ENCODE data around the gene EIF5B.

EIF5B gene

DNA sequence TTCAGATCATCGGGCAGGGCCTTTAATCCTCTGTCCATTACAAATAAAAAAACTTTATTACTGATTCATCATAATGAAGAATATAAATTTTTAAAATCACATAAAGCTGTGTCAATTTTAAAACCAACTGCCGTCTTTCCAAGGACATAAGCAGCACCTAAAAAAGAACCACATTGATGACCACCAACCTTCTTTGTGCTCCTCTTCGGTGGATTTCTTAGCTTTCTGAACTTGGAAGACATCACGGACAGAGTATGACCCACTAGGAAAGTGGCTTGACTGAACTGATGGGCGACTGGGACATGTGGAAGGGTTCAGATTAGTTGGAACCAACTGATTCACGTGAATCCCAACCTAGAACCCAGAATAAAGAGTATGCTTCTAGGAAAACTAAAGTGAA lies 68.9 kb downstream of the EIF5B start:
- DNase-seq (ENCODE audit: low spot score), result no peak

DNA sequence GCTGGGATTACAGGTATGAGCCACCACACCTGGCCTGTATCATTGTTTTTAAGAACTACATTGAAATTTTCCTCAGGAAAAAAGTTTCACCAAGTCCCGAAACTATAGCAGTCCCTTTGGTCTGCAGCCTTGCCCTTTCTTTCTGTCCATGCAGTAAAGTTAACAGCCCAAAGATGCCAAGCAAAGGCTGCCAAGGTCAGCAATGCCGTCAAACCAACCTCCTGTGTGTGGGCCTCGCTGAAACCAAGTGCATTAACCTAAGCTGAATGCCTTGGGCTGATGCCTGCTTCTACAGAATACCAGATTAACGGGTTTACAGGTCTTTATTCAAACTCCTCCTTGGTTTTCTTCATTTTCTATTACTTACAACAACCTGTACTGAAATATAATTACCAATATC lies 73.1 kb downstream of the EIF5B start:
- DNase-seq (ENCODE audit: low spot score), result no peak

DNA sequence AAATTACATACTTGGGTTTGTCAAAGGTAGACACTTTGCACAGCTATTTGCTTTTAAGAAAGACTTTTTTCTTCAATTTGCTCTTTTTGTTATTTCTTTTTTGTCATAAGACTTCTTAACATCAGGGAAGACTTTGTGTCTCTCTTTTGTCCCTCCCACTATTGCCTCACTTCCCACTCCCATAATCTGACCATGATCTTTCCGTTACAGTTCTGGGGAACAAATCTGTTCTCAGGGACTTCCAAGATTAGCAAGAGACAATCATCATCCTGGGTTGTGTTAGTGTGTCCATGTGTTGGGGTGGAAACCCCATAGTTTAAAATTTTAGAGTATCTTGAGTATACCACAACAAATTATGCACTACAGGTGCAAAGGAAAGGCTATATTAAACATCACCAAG lies 77.4 kb downstream of the EIF5B start:
- no peak for DNase-seq (ENCODE audit: low spot score)

DNA sequence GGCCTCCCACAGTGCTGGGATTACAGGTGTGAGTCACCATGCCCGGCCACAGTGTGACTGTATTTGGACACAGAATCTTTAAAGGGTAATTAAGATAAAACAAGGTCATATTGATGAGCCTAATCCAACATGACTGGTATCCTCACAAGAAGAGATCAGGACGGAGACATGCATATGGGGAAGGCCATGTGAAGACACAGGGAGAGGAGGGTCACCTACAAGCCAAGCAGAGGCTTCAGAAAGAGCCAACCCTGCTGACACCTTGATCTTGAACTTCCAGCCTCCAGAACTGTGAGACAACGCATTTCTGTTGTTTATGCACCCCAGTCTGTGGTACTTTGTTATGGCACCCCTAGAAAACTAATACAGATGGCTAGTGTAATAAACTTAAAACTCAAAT lies 80.2 kb downstream of the EIF5B start:
- no peak for DNase-seq (ENCODE audit: low spot score)

DNA sequence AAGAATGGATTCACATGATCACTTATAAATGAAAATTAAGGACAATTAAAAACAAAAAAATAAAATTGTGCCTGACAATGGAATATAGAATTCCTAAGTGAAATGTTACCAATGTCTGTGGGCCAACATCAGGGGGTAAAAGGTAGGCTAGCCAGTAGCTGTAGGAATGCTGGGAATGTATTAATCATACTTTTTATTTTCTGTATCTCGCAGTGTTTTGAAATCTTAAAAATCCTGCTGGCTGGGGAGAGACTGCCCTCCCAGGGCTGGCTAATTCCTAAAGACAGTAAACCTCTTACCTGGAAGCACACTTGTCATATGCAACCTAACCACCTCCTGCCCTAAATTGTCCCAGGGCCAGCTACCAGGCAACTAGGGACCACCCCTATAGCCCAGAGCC lies 82.8 kb downstream of the EIF5B start:
- peak; percentile 51 for DNase-seq (ENCODE audit: low spot score)

DNA sequence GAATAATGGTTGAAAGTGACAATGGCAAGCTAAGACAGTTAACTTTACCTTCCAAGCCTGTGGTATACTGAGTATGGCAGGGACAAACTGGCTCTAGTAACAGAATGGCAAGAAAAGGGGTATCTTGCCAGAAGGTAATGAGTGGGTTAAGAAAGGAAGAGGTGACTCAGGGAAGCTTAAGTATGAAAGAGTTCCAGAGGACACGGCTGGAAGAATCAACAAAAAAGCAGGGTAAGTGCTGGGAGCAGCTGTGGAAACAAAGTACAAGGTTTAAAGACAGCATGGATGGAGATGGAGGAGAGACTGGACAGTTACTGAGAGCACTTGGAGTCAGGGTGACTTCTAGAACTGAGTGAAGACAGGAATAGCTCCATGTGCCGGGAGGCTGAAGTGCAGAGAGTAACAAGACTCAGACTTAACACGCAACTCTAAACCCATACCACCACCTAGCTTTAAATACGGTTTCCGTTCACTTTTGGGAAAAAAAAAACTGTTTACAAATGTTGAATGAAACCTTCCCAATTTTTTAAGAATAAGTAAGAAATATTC lies 83.6 kb downstream of the EIF5B start:
- DNase-seq (ENCODE audit: low spot score), result peak; percentile 41

DNA sequence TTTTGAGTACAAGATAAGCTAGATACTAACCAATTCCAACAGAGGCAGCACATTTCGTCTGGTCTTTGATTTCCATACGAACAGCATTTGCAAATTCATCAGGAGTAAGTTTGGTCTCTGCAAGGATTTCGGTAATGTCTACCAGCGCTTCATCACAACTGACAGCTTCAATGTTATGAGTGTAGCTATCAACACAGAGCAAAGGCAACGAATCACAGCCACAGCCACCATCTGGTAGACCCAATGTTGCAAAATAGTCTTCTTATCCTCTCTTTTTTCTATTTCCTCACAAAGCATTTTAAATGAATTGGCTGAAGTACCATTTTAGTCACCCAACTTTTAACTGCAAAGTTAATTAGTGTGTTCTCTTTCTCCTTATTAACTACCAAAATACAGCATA lies 84.3 kb downstream of the EIF5B start:
- DNase-seq (ENCODE audit: low spot score), result peak; percentile 12

DNA sequence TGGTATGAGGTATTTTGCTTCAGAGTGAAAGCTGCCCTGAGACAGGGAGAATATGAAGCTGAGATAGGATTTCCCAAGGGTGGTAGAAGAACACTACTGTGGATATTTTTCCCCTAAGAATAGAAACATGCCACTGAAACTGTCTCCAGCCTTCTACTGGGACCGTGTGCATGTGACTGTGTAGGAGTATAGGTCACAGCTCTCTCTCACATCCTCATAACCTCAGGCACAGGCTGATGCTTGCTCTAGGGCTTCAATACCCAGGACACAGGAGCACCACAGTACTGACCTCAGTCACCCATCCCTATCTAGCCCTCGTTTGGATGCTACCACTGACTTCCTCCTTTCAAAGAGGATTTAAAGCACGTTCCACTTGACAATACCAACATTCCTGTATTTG lies 85.4 kb downstream of the EIF5B start:
- no peak for DNase-seq (ENCODE audit: low spot score)

DNA sequence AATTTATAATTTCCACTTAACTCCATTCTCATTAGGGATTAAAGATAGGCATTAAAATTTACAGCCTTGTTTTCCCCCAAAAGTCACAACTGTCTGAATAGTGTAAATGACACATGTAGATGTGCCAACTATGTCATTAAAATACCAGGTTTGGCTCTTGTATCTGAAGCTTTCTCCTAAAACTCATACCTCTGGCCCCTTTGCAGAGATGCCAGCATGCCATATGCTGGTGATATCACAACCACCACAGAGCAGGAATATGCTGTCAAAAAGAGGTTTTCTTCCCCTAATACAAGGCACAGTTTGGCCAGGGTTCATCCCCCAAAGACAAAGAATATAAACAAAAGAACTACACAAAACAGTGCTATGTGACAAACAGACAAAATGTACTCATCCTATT lies 87.2 kb downstream of the EIF5B start:
- no peak for DNase-seq (ENCODE audit: low spot score)

DNA sequence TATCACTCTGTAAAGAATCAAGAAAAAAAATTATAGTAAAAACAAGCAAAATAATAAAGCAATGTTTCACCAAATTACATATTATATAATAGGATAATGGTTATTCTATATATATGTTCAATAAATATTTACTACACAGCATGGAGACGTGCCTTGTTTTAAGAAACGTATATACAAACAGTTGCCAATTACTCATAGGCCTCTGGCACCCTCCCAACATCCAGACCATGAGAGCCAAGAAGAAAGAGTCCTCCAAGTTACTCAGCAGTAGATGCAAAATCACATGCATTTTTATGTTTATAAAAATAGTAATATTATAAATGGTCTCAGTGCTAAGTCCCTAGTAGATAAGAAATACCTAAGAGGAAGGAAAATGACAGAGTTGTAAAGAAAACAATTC lies 87.8 kb downstream of the EIF5B start:
- no peak for DNase-seq (ENCODE audit: low spot score)

DNA sequence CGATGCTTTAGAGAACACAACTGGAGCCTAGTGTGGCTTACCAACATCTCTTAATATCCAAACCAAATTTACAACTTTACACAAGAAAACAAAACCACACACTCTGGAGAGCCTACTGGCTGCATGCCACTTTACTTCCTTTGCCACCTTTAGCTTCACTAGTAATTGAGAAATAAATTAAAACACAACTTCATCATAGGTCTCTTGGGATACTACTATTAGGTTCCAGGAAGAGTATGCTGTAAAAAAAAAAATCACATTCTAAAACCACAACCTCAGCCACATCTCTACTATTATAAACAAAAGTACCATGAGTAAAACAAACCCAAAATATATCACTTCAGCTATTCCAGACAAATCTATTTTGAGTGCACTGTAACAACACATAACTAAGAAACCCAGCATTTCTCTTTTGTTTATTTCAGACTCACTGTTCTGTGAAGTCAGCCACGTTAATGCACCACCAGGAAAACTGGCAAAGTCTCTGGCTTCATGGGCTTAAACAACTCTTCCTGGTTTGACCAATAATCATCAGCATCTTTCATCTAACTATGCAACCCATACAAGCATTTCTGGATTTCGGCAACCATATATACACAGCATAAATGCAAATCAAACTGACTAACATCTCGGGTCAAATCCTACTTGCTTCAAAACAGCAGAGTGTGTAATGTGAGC lies 93.6 kb downstream of the EIF5B start:
- no peak for DNase-seq (ENCODE audit: low spot score)

DNA sequence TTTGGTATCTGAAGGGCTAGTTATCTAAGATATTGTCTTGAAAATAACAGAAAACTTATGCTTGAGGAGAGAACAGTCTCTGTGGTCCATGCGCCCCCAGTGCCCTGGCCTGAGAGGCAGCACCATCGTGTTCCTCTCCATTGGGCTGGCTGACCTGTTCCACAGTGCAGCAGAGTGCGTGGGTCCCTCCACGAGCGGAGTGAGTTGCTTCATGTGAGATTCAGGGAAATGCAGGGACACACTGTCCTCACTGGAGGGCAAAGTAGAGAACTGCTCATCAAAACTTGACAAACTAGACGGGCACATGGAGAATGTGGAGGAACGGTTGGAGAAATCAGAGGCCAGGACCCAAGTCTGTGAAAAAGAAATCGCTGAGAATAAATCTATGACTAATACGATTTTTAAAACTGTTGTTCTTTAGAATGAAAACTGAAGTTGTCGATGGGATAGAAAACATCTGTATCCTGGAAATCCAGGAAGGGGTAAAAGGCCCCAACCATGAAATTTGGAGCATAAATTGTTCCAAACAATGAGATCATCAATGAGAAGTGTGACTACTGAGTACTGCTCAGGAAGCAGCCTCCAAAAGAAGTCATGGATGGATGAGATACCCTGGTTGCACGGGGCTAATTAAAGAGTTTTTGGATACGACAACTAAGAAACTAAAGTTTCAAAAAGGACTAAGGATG lies 94.5 kb downstream of the EIF5B start:
- no peak for DNase-seq (ENCODE audit: low spot score)

DNA sequence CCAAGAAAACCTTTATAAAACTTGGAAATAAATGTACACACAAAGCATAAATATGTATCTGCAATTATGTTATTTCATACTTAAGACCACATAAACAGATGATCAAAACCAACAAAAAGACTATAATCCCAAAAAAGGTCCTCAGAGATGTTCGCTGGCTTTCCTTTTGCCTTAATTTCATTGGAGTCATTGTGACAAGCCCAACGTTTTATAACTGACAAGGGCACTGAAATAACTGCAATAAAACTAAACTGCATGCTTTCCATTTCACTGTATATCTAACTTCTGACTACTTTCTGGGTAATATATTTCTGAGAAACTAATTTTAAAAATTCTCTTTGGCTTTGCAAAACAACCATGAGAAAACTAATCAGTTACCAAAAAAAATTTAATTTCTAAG lies 96.2 kb downstream of the EIF5B start:
- DNase-seq (ENCODE audit: low spot score), result no peak

DNA sequence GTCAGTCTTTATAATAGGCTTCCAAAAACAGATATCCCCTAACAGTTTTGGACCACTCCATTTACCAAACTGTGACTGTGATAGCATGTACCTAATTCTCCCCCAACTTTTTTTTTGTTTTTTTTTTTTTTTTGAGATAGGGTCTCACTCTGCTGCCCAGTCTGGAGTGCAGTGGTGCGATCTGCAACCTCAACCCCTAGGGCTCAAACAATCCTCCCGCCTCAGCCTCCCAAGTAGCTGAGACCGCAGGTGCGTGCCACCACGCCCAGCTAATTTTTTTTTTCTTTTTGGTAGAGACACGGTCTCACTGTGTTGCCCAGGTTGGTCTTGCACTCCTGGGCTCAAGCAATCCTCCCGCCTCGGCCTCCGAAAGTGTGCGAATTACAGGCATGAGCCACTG lies 99.7 kb downstream of the EIF5B start:
- no peak for DNase-seq (ENCODE audit: low spot score)

DNA sequence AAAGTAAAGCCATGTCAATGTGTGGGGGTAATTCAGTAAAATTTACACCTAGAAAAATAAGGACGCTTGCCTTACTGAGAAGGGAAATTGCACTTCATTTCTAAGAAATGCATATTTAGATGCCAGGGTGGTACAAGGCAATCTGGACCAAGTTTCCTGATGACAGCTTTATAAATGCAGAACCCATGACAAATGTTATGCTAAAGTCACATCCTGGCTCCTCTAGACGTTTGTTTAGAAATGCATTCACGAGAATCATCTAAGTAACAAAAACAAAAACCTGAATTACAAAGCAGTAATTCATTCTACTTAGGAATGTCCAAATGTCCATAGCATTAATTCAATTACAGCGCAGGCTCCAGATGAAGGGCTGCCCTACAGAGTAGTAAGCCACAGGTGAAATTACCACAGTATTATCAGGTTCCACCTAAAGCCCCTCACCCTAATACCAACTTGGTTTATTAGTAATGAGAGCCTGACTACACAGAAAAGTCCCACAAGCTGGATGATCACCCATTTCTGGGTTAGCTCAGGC lies 102.8 kb downstream of the EIF5B start:
- no peak for DNase-seq (ENCODE audit: low spot score)

DNA sequence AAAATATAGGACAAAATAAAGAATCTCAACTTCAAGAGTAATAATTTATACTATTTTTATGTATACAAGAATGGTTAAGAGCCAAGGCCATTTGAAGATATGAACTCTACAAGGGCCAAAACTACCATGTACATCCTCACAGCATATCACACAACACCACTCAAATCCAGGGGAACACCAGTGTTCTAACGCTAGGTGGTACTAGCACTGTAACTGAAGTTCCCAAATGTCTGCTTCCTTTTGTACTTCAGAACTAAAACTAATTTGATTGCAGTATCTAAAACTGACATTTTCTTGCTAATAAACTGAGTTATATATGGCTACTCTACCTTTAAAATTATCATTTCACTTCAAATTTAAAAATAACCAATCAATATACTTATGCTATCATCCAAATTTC lies 105.6 kb downstream of the EIF5B start:
- no peak for DNase-seq (ENCODE audit: low spot score)

DNA sequence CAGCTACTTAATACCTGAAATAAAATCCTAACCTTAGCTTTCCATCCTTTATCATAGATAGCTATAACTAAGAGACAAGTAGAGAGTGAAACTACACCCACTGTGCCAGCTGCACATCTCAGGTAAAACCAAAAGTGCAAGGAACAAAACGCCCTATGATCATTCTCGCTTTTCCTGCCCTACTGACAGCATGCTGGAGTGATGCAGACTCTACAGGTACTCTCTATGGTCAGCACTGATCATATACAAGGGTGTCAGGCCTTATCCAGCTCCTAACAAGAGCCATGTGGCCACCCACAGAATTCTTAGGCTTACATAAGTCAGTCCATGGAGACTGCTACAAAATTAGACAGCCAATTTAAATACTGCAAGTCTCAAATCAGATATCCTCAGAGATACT lies 107.0 kb downstream of the EIF5B start:
- DNase-seq (ENCODE audit: low spot score), result no peak

DNA sequence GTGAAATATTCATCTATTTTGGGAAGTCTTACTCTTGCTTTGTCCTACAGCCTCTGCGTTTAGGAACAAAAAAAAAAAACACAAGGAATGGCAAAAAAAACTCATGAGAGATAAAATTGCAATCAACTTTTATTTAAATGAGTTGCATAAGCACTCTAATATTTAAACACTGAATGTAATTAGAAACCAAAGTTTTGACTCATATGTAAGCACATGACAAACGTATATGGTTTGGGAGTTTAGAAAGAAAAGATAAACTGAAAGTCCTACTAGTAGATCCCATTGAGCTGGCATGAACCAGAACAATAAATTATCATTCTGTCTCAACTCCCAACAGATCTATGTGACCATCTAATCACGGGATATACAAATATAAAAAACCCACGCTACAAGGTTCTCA lies 107.9 kb downstream of the EIF5B start:
- no peak for DNase-seq (ENCODE audit: low spot score)

DNA sequence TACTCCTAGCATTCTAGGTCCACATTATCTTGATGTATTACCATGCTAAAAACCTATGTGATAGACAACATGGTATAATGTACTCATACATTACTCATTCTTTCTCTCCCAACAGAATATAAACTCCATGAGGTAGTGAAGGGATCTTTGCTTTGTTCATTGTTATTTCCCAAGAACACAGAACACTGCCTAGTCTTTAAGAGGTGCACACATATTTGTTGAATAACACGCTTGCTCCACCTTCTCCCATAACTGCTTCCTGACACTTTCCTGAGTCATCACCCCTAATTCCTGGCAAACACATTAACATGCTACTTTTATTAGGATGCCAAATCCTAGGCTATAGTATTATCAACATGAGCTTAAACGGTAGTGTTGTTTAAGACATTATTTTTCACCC lies 111.4 kb downstream of the EIF5B start:
- peak; percentile 77 for DNase-seq (ENCODE audit: low spot score)

DNA sequence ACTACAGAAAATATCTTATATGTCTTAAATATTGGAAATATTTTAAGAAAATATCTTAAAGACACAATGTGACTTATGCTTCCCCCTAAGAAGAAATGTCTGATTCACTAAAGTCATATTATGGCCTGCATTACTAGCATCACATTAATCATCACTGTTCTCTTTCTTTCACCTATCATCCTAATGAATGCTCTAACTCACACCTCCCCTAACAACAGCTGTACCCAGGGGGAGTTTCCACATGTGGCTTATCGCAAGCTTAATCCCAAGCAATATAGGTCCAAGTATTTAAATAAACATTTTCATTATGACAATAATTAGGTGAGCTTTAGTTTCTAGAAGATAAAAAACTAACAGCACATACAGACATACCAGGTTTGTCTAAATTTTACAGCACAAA lies 113.0 kb downstream of the EIF5B start:
- no peak for DNase-seq (ENCODE audit: low spot score)

Measured in kidney tubule cell (primary cell).